Chondrocyte (in vitro differentiated cells): ENCODE data around the gene ARHGAP44. TPM values are rescaled to one million over a fixed set of nuclear protein-coding genes. Genes with fewer than 3 reads are reported as not detected.

Source experiments
- DNase-seq: peaks from one replicate; pipeline ENCODE4 v3.0.0; 2021; ENCODE audit warnings: mixed read lengths, low spot score
- H3K27ac Mint-ChIP-seq: one replicate; pipeline ENCODE4 v1.8.0; 2021; ENCODE audit warnings: mild to moderate bottlenecking, moderate library complexity, mixed read lengths; ENCODE audit not compliant: unreplicated experiment
- H3K27me3 Mint-ChIP-seq: 2 replicates; pipeline ENCODE4 v1.8.0; 2021; ENCODE audit warnings: low read depth, mixed read lengths
- H3K36me3 Mint-ChIP-seq: 2 replicates; pipeline ENCODE4 v1.8.0; 2021; ENCODE audit warnings: low read depth, mixed read lengths
- H3K4me1 Mint-ChIP-seq: 2 replicates; pipeline ENCODE4 v1.8.0; 2021; ENCODE audit warnings: low read depth, mild to moderate bottlenecking, mixed read lengths
- H3K4me3 Mint-ChIP-seq: one replicate; pipeline ENCODE4 v1.8.0; 2021; ENCODE audit warnings: mild to moderate bottlenecking, moderate library complexity, mixed read lengths; ENCODE audit not compliant: unreplicated experiment
- H3K9me3 Mint-ChIP-seq: 2 replicates; pipeline ENCODE4 v1.8.0; 2021; ENCODE audit warnings: low read depth, mixed read lengths
- total RNA-seq: library from RNA; stranded (reverse); gene quantifications from 3 replicates; pipeline ENCODE4 v1.2.1, GENCODE V29; 2021
- TF ChIP-seq, protein P1 (sequence below): fragments of 200-600 bp; sonication (generic); IDR thresholded peaks from 2 replicates; pipeline ENCODE4 v1.5.0; 2021; ENCODE audit warnings: antibody characterized with exemption, mild to moderate bottlenecking, moderate library complexity

Gene ARHGAP44
- total RNA-seq, 1 donor from 2014 or later: 5.7 TPM

DNA sequence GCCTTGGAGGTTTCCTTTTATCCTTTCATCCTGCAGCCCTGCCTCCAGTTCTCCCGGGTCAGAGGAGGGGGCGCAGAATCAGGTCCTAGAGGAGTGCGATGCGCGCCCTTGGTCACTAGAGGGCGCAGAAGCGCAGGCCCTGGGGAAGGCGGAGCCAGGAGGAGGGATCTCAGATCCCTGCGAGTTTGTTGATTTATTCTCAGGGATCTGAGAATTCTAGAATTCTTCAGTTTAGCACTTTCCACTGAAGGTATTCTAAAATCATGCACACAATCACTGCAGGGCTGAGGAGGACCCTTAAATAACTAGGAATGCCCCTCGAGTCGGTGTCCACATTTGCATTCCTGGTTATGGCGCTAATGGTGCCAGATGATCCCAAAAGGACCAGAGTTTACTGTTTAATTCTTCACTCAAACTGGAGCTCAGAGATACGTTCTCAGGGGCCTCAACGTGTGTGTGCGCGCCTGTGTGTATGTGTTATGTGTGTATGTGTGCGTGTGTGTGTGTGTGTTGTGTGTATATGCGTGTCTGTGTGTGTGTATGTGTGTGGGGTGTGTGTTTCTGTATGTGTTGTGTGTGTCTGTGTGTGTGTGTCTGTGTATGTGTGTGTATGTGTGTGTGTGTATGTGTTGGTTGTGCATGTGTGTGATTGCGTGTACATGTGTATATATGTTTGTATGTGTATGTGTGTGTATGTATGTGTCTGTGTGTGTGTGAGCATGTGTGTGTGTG, 235.4 kb downstream of the ARHGAP44 start:
- Mint-ChIP-seq H3K9me3 (no peaks in the 10 kb centered on the region), H3K27ac (no peak overlapping the region), H3K27me3 (peaks cover 6% of the 10 kb centered on the region), H3K36me3 (no peaks in the 10 kb centered on the region), H3K4me3 (peak overlapping the region; percentile 50), H3K4me1 (peaks cover 7% of the 10 kb centered on the region)
- no peak for DNase-seq
- TF ChIP-seq, protein P1, sequence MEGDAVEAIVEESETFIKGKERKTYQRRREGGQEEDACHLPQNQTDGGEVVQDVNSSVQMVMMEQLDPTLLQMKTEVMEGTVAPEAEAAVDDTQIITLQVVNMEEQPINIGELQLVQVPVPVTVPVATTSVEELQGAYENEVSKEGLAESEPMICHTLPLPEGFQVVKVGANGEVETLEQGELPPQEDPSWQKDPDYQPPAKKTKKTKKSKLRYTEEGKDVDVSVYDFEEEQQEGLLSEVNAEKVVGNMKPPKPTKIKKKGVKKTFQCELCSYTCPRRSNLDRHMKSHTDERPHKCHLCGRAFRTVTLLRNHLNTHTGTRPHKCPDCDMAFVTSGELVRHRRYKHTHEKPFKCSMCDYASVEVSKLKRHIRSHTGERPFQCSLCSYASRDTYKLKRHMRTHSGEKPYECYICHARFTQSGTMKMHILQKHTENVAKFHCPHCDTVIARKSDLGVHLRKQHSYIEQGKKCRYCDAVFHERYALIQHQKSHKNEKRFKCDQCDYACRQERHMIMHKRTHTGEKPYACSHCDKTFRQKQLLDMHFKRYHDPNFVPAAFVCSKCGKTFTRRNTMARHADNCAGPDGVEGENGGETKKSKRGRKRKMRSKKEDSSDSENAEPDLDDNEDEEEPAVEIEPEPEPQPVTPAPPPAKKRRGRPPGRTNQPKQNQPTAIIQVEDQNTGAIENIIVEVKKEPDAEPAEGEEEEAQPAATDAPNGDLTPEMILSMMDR: peak; percentile 96

DNA sequence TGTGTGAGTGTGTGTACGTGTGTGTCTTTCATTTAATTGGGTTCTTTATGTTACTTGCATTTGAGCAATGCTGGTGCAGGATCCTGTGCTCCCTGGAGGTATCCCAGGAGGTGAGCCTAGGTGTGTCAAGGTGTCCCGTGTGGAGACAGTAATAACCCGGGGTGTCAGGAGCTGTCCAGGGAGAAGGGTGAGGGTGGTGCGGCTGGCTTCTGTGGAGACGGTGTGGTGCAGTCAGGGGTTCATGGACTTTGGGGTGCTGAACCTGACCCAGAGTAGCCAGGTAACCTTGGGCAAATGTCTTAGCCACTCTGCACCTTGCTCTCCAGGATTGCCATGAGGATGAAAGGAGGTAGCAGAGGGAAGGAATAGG, 235.9 kb downstream of the ARHGAP44 start:
- Mint-ChIP-seq H3K27ac (no peak overlapping the region), H3K9me3 (no peaks in the 10 kb centered on the region)

GRCh38 chr17:13025687-13026086, 236.4 kb downstream of the ARHGAP44 start:
- Mint-ChIP-seq H3K4me1 (peaks cover 10% of the 10 kb centered on the region), H3K27ac (no peak overlapping the region), H3K27me3 (peaks cover 6% of the 10 kb centered on the region), H3K4me3 (no peak overlapping the region), H3K9me3 (no peaks in the 10 kb centered on the region), H3K36me3 (no peaks in the 10 kb centered on the region)
- no peak for DNase-seq
- TF ChIP-seq, protein P1: no peak

More for the DNA sequence above, 235.9 kb downstream of the ARHGAP44 start:
- Mint-ChIP-seq H3K27me3 (peaks cover 6% of the 10 kb centered on the region), H3K36me3 (no peaks in the 10 kb centered on the region), H3K4me3 (no peak overlapping the region), H3K4me1 (peaks cover 7% of the 10 kb centered on the region)
- TF ChIP-seq, protein P1: no peak
- DNase-seq: no peak

- peaks cover 6% of the 10 kb centered on the region for H3K27me3 Mint-ChIP-seq
- TF ChIP-seq, protein P1: no peak
- H3K4me3 Mint-ChIP-seq: no peak overlapping the region
- H3K9me3 Mint-ChIP-seq: no peaks in the 10 kb centered on the region
- DNase-seq: no peak
- peaks cover 15% of the 10 kb centered on the region for H3K4me1 Mint-ChIP-seq
- no peak overlapping the region for H3K27ac Mint-ChIP-seq
- H3K36me3 Mint-ChIP-seq: no peaks in the 10 kb centered on the region
Observed at GRCh38 chr17:13027246-13027645, 237.9 kb downstream of the ARHGAP44 start.

DNA sequence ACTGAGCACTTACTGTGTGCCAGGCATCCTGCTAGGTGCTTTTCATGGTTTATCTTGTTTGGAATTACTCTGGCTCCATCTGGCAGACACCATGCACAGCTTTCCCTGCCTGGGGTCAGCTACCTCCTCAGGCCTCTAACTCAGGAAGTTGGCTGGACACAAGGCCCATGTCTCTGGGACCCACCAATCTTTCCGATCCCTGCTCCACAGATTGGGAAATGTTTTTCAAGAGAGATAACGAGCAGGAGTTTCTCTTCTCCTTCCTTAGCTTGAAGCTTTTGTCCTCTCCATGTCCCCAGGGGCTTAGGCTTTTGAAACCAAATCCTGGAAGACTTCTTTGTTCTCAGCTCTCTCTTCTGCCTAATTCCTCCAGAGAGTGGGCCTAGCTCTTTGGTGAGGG, 240.0 kb downstream of the ARHGAP44 start:
- DNase-seq: no peak
- H3K4me1 Mint-ChIP-seq: peaks cover 13% of the 10 kb centered on the region
- no peaks in the 10 kb centered on the region for H3K9me3 Mint-ChIP-seq
- H3K36me3 Mint-ChIP-seq: no peaks in the 10 kb centered on the region
- H3K4me3 Mint-ChIP-seq: no peak overlapping the region
- TF ChIP-seq, protein P1: no peak
- H3K27ac Mint-ChIP-seq: no peak overlapping the region
- H3K27me3 Mint-ChIP-seq: peaks cover 6% of the 10 kb centered on the region
